Liver (tissue), 9 donors: Measurements from ENCODE around the gene RAB31. TPM values are rescaled to one million over a fixed set of nuclear protein-coding genes. Genes with fewer than 3 reads are reported as not detected.
A peak's percentile ranks its signal among the peaks of the same experiment; 100 is the strongest.

Experiments
- DNase-seq: peaks from one replicate; pipeline ENCODE4 v3.0.0-alpha.2; 2017; ENCODE audit warnings: low spot score
- H3K27ac ChIP-seq, 2 donors: one replicate each; pipeline ENCODE4 v1.7.0; 2013; ENCODE audit warnings: inconsistent platforms in 2 of 2, low read length in 2 of 2, control low read depth in 1 of 2, low read depth in 1 of 2, mild to moderate bottlenecking in 1 of 2
- H3K27me3 ChIP-seq, 4 donors: one replicate each; pipeline versions ENCODE4 v1.6.1 to v1.7.0; 2013; ENCODE audit warnings: low read length in 3 of 4, inconsistent platforms in 1 of 4, mild to moderate bottlenecking in 1 of 4, moderate library complexity in 1 of 4; ENCODE audit not compliant: control insufficient read depth in 4 of 4, insufficient read depth in 4 of 4
- H3K36me3 ChIP-seq, 4 donors: one replicate each; pipeline versions ENCODE4 v1.6.1 to v1.7.0; 2013; ENCODE audit warnings: low read length in 3 of 4, mild to moderate bottlenecking in 3 of 4, low read depth in 1 of 4, moderate library complexity in 1 of 4; ENCODE audit not compliant: control insufficient read depth in 4 of 4, insufficient read depth in 3 of 4
- H3K4me1 ChIP-seq, 4 donors: one replicate each; pipeline versions ENCODE4 v1.6.1 to v1.7.0; 2013; ENCODE audit warnings: low read length in 3 of 4, mild to moderate bottlenecking in 3 of 4, moderate library complexity in 1 of 4; ENCODE audit not compliant: control insufficient read depth in 4 of 4, insufficient read depth in 4 of 4
- H3K4me3 ChIP-seq, 3 donors: one replicate each; pipeline versions ENCODE4 v1.6.1 to v1.7.0; 2013; ENCODE audit warnings: low read length in 3 of 3, control low read depth in 1 of 3, low read depth in 1 of 3, mild to moderate bottlenecking in 1 of 3
- H3K9ac ChIP-seq, 2 donors: one replicate each; pipeline ENCODE4 v1.7.0; 2013; ENCODE audit warnings: low read length in 2 of 2, mild to moderate bottlenecking in 2 of 2, moderate library complexity in 2 of 2, control low read depth in 1 of 2, low read depth in 1 of 2
- H3K9me3 ChIP-seq, 4 donors: one replicate each; pipeline versions ENCODE4 v1.6.1 to v1.7.0; 2013; ENCODE audit warnings: low read length in 3 of 4; ENCODE audit not compliant: control insufficient read depth in 4 of 4
- EGR1 ChIP-seq, 2 donors: IDR thresholded peaks; 2 replicates each; pipeline ENCODE4 v1.6.1; 2016 to 2018; ENCODE audit warnings: antibody characterized with exemption in 2 of 2, low read depth in 2 of 2
- FOXA1 ChIP-seq: IDR thresholded peaks from 2 replicates; pipeline ENCODE4 v1.6.1; 2016; ENCODE audit warnings: antibody characterized with exemption
- FOXA2 ChIP-seq: IDR thresholded peaks from 2 replicates; pipeline ENCODE4 v1.6.1; 2016; ENCODE audit warnings: antibody characterized with exemption
- GABPA ChIP-seq, 2 donors: IDR thresholded peaks in 1 of 2; conservative IDR thresholded peaks in 1 of 2; 2 replicates each; pipeline ENCODE4 v1.6.1; 2016; ENCODE audit warnings: antibody characterized with exemption in 2 of 2, mild to moderate bottlenecking in 1 of 2, moderate library complexity in 1 of 2
- HNF4A ChIP-seq, 2 donors: conservative IDR thresholded peaks; 2 replicates each; pipeline ENCODE4 v1.6.1; 2016; ENCODE audit warnings: antibody characterized with exemption in 2 of 2, mild to moderate bottlenecking in 2 of 2
- HNF4G ChIP-seq: IDR thresholded peaks from 2 replicates; pipeline ENCODE4 v1.6.1; 2016; ENCODE audit warnings: antibody characterized with exemption
- JUND ChIP-seq, 2 donors: IDR thresholded peaks; 2 replicates each; pipeline ENCODE4 v1.6.1; 2016; ENCODE audit warnings: antibody characterized with exemption in 2 of 2
- NR2F2 ChIP-seq: IDR thresholded peaks from 2 replicates; pipeline ENCODE4 v1.6.1; 2016; ENCODE audit warnings: antibody characterized with exemption
- RAD21 ChIP-seq, 2 donors: IDR thresholded peaks; 2 replicates each; pipeline ENCODE4 v1.6.1; 2016; ENCODE audit warnings: antibody characterized with exemption in 2 of 2, mild to moderate bottlenecking in 2 of 2
- RXRA ChIP-seq, 2 donors: IDR thresholded peaks; 2 replicates each; pipeline ENCODE4 v1.6.1; 2017 to 2018; ENCODE audit warnings: antibody characterized with exemption in 2 of 2, mild to moderate bottlenecking in 1 of 2
- SP1 ChIP-seq: IDR thresholded peaks from 2 replicates; pipeline ENCODE4 v1.6.1; 2018; ENCODE audit warnings: antibody characterized with exemption, mild to moderate bottlenecking
- TAF1 ChIP-seq: conservative IDR thresholded peaks from 2 replicates; pipeline ENCODE4 v1.6.1; 2016; ENCODE audit warnings: antibody characterized with exemption, mild to moderate bottlenecking
- YY1 ChIP-seq: IDR thresholded peaks from 2 replicates; pipeline ENCODE4 v1.6.1; 2016; ENCODE audit warnings: antibody characterized with exemption, mild to moderate bottlenecking
- WGBS: extraction: QIAGEN DNeasy Blood & Tissue Kit; methylation state at CpG from one replicate; pipeline ENCODE4 v1.1.7; 2013; 5-methylcytosine and 5-hydroxymethylcytosine counted together
- polyA plus RNA-seq, 2 donors: library from polyadenylated mRNA; stranded (reverse) in 1 of 2; unstranded in 1 of 2; fragments of 200-250 nt in 1 of 2; fragments of >200 nt in 1 of 2; fragmentation: Nextera tagmentation in 1 of 2; extraction: Ambion mirVana in 1 of 2; gene quantifications; one replicate each; pipeline versions ENCODE4 v1.2.1 to v1.2.3, GENCODE V29; 2013 to 2015
- total RNA-seq, 2 donors: library from RNA; depleted of rRNA; stranded (reverse); fragments of >200 nt; gene quantifications; one replicate each; pipeline ENCODE4 v1.2.3, GENCODE V29; 2014
- TF ChIP-seq, protein P1 (sequence below): IDR thresholded peaks from 2 replicates; pipeline ENCODE4 v1.6.1; 2016; ENCODE audit warnings: antibody characterized with exemption
- TF ChIP-seq, protein P2 (sequence below): IDR thresholded peaks from 2 replicates; pipeline ENCODE4 v1.6.1; 2016; ENCODE audit warnings: antibody characterized with exemption
- TF ChIP-seq, protein P3 (sequence below): IDR thresholded peaks from 2 replicates; pipeline ENCODE4 v1.6.1; 2016; ENCODE audit warnings: antibody characterized with exemption
- TF ChIP-seq, protein P4 (sequence below): fragments of 150-350 bp; IDR thresholded peaks from 2 replicates; pipeline ENCODE4 v1.5.1; 2017; ENCODE audit warnings: improper control_type of control experiment, low read depth, low read length; ENCODE audit not compliant: missing input control
- TF ChIP-seq, protein P5 (sequence below): IDR thresholded peaks from 2 replicates; pipeline ENCODE4 v1.6.1; 2016; ENCODE audit warnings: antibody characterized with exemption, mild to moderate bottlenecking
- donor health status: healthy.
- donor health status: healthy.
- donor health status: healthy.
- donor health status: healthy.
- donor health status: healthy.

The RAB31 gene
- total and polyA plus RNA-seq, 4 donors = 3.6 to 12.8 (median 9.7) TPM

DNA sequence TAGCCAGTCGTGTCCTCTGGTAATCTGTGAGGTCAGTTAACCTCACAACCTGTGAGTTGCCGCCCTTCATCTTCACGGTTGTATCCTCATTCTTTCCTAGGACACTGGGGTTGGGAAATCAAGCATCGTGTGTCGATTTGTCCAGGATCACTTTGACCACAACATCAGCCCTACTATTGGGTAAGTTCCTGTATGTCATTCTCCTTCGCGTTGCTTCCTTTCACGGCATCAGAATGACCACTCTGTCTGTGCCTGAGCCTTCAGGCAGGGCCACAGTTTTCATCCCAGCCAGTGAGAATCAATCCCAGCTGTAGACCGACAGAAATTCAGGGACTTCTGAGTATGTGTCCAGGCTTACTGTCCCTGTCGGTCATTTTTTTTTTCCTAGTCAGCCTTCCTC, 67.1 kb downstream of the RAB31 start:
- no peak overlapping the region for H3K4me3 ChIP-seq
- H3K27ac ChIP-seq = peak overlapping the region in 1 of 2 donors; percentile 1
- no peak for DNase-seq
- H3K9me3 ChIP-seq = no peaks in the 10 kb centered on the region
- H3K27me3 ChIP-seq = no peaks in the 10 kb centered on the region
- TF ChIP-seq, protein P1, sequence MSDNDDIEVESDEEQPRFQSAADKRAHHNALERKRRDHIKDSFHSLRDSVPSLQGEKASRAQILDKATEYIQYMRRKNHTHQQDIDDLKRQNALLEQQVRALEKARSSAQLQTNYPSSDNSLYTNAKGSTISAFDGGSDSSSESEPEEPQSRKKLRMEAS = peak; percentile 16
- no peak for TF ChIP-seq FOXA1
- no peaks in the 10 kb centered on the region for H3K36me3 ChIP-seq
- H3K9ac ChIP-seq = no peak overlapping the region
- WGBS = 75% methylated on average over 10 of the region's 10 CpGs
- H3K4me1 ChIP-seq = peaks cover 0 to 13% (median 5%) of the 10 kb centered on the region in 4 donors

DNA sequence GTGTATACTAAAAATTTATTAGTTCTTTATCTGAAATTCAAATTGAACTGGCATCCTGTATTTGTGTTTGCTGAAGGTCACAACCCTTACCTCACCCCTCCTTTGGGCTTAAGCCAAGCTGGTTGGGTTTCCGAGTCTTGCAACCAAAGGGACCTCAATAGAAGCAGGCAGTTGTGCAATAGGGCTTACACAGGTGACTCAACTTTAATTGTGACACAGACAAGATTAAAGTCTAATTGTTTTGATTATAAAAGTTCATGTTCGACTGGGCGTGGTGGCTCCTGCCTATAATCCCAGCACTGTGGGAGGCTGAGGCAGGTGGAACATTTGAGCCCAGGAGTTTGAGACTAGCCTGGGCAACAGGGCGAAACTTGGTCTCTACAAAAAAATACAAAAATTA, 71.5 kb downstream of the RAB31 start:
- WGBS = 41% methylated on average over 4 of the region's 4 CpGs
- H3K9me3 ChIP-seq = no peaks in the 10 kb centered on the region
- H3K27ac ChIP-seq = no peak overlapping the region
- H3K4me3 ChIP-seq = no peak overlapping the region
- no peaks in the 10 kb centered on the region for H3K27me3 ChIP-seq
- DNase-seq = no peak
- peaks cover 0 to 8% (median 4%) of the 10 kb centered on the region in 4 donors for H3K4me1 ChIP-seq
- no peaks in the 10 kb centered on the region for H3K36me3 ChIP-seq
- TF ChIP-seq, protein P1 = no peak
- TF ChIP-seq, protein P2, sequence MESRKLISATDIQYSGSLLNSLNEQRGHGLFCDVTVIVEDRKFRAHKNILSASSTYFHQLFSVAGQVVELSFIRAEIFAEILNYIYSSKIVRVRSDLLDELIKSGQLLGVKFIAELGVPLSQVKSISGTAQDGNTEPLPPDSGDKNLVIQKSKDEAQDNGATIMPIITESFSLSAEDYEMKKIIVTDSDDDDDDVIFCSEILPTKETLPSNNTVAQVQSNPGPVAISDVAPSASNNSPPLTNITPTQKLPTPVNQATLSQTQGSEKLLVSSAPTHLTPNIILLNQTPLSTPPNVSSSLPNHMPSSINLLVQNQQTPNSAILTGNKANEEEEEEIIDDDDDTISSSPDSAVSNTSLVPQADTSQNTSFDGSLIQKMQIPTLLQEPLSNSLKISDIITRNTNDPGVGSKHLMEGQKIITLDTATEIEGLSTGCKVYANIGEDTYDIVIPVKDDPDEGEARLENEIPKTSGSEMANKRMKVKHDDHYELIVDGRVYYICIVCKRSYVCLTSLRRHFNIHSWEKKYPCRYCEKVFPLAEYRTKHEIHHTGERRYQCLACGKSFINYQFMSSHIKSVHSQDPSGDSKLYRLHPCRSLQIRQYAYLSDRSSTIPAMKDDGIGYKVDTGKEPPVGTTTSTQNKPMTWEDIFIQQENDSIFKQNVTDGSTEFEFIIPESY = peak; percentile 58
- TF ChIP-seq, protein P3, sequence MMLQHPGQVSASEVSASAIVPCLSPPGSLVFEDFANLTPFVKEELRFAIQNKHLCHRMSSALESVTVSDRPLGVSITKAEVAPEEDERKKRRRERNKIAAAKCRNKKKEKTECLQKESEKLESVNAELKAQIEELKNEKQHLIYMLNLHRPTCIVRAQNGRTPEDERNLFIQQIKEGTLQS = peak; percentile 89
- TF ChIP-seq JUND (IDR thresholded peaks at IDR 0.05) = peak; percentile 87 to 90
- TF ChIP-seq TAF1 = no peak
- TF ChIP-seq, protein P4, sequence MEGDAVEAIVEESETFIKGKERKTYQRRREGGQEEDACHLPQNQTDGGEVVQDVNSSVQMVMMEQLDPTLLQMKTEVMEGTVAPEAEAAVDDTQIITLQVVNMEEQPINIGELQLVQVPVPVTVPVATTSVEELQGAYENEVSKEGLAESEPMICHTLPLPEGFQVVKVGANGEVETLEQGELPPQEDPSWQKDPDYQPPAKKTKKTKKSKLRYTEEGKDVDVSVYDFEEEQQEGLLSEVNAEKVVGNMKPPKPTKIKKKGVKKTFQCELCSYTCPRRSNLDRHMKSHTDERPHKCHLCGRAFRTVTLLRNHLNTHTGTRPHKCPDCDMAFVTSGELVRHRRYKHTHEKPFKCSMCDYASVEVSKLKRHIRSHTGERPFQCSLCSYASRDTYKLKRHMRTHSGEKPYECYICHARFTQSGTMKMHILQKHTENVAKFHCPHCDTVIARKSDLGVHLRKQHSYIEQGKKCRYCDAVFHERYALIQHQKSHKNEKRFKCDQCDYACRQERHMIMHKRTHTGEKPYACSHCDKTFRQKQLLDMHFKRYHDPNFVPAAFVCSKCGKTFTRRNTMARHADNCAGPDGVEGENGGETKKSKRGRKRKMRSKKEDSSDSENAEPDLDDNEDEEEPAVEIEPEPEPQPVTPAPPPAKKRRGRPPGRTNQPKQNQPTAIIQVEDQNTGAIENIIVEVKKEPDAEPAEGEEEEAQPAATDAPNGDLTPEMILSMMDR = no peak
- peak; percentile 84 for TF ChIP-seq NR2F2
- TF ChIP-seq HNF4G = peak; percentile 62
- peak; percentile 82 to 92 for TF ChIP-seq RXRA (IDR thresholded peaks at IDR 0.05)
- peak; percentile 89 to 91 for TF ChIP-seq HNF4A (conservative IDR thresholded peaks at IDR 0.05)
- TF ChIP-seq GABPA (IDR thresholded peaks at IDR 0.05 in 1 of 2, conservative IDR thresholded peaks at IDR 0.05 in 1 of 2) = peak in 1 of 2 donors; percentile 48
- peak; percentile 66 for TF ChIP-seq SP1
- peak in 1 of 2 donors; percentile 32 for TF ChIP-seq EGR1 (IDR thresholded peaks at IDR 0.05; ENCODE audit: low read depth in 2 of 2)
- peak; percentile 31 for TF ChIP-seq YY1
- TF ChIP-seq FOXA2 = no peak
- no peak for TF ChIP-seq FOXA1
- TF ChIP-seq, protein P5, sequence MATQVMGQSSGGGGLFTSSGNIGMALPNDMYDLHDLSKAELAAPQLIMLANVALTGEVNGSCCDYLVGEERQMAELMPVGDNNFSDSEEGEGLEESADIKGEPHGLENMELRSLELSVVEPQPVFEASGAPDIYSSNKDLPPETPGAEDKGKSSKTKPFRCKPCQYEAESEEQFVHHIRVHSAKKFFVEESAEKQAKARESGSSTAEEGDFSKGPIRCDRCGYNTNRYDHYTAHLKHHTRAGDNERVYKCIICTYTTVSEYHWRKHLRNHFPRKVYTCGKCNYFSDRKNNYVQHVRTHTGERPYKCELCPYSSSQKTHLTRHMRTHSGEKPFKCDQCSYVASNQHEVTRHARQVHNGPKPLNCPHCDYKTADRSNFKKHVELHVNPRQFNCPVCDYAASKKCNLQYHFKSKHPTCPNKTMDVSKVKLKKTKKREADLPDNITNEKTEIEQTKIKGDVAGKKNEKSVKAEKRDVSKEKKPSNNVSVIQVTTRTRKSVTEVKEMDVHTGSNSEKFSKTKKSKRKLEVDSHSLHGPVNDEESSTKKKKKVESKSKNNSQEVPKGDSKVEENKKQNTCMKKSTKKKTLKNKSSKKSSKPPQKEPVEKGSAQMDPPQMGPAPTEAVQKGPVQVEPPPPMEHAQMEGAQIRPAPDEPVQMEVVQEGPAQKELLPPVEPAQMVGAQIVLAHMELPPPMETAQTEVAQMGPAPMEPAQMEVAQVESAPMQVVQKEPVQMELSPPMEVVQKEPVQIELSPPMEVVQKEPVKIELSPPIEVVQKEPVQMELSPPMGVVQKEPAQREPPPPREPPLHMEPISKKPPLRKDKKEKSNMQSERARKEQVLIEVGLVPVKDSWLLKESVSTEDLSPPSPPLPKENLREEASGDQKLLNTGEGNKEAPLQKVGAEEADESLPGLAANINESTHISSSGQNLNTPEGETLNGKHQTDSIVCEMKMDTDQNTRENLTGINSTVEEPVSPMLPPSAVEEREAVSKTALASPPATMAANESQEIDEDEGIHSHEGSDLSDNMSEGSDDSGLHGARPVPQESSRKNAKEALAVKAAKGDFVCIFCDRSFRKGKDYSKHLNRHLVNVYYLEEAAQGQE = peak; percentile 24
- TF ChIP-seq RAD21 (IDR thresholded peaks at IDR 0.05) = peak; percentile 40 to 52
- no peak overlapping the region for H3K9ac ChIP-seq
